ENCODE results near the gene HS3ST4.

The HS3ST4 gene

GRCh38 chr16:25823891-25824290, 132.1 kb downstream of the HS3ST4 start:
- DNase-seq (ENCODE audit: low read depth): no peak

GRCh38 chr16:25827709-25828108, 135.9 kb downstream of the HS3ST4 start:
- no peak for DNase-seq (ENCODE audit: low read depth)

- DNase-seq (ENCODE audit: low read depth): no peak
These were observed 136.8 kb downstream of the HS3ST4 start for GRCh38 chr16:25828510-25828909.

- no peak for DNase-seq (ENCODE audit: low read depth)
These were observed 140.5 kb downstream of the HS3ST4 start for GRCh38 chr16:25832291-25832690.

- DNase-seq (ENCODE audit: low read depth): no peak
These were observed 142.3 kb downstream of the HS3ST4 start for GRCh38 chr16:25834101-25834500.

GRCh38 chr16:25835126-25835525, 143.4 kb downstream of the HS3ST4 start:
- DNase-seq (ENCODE audit: low read depth): no peak

- no peak for DNase-seq (ENCODE audit: low read depth)
These were observed 147.0 kb downstream of the HS3ST4 start for GRCh38 chr16:25838724-25839186.

GRCh38 chr16:25841761-25842160, 150.0 kb downstream of the HS3ST4 start:
- DNase-seq (ENCODE audit: low read depth): no peak

GRCh38 chr16:25845901-25846300, 154.1 kb downstream of the HS3ST4 start:
- no peak for DNase-seq (ENCODE audit: low read depth)

GRCh38 chr16:25854141-25854540, 162.4 kb downstream of the HS3ST4 start:
- DNase-seq (ENCODE audit: low read depth): no peak

- DNase-seq (ENCODE audit: low read depth): no peak
These were observed 163.3 kb downstream of the HS3ST4 start for GRCh38 chr16:25855063-25855462.

- no peak for DNase-seq (ENCODE audit: low read depth)
These were observed 164.1 kb downstream of the HS3ST4 start for GRCh38 chr16:25855818-25856217.

- DNase-seq (ENCODE audit: low read depth): no peak
These were observed 167.9 kb downstream of the HS3ST4 start for GRCh38 chr16:25859645-25860044.

GRCh38 chr16:25867041-25867440, 175.3 kb downstream of the HS3ST4 start:
- DNase-seq (ENCODE audit: low read depth): no peak

- DNase-seq (ENCODE audit: low read depth): no peak
These were observed 176.3 kb downstream of the HS3ST4 start for GRCh38 chr16:25868106-25868505.

- DNase-seq (ENCODE audit: low read depth): no peak
These were observed 177.1 kb downstream of the HS3ST4 start for GRCh38 chr16:25868706-25869370.

- DNase-seq (ENCODE audit: low read depth): no peak
These were observed 180.8 kb downstream of the HS3ST4 start for GRCh38 chr16:25872369-25873070.

GRCh38 chr16:25874196-25874595, 182.4 kb downstream of the HS3ST4 start:
- DNase-seq (ENCODE audit: low read depth): no peak

GRCh38 chr16:25875956-25876598, 184.3 kb downstream of the HS3ST4 start:
- DNase-seq (ENCODE audit: low read depth): no peak

- no peak for DNase-seq (ENCODE audit: low read depth)
These were observed 185.3 kb downstream of the HS3ST4 start for GRCh38 chr16:25877103-25877502.

- DNase-seq (ENCODE audit: low read depth): no peak
These were observed 194.8 kb downstream of the HS3ST4 start for GRCh38 chr16:25886598-25886997.

GRCh38 chr16:25888868-25889267, 197.1 kb downstream of the HS3ST4 start:
- no peak for DNase-seq (ENCODE audit: low read depth)

- no peak for DNase-seq (ENCODE audit: low read depth)
These were observed 201.6 kb downstream of the HS3ST4 start for GRCh38 chr16:25893332-25893731.

All from activated gamma-delta T cell treated with anti-CD3 and anti-CD28 coated beads, Interleukin-2, amount 50 U/mL, for 16 hours (primary cell).